GM19193 (cell line): ENCODE measurements around the gene TXNIP.

Source experiments
- POLR2A ChIP-seq: IDR thresholded peaks from 4 replicates; pipeline ENCODE4 v1.6.1; 2011; ENCODE audit not compliant: insufficient read depth, insufficient read length; ENCODE audit errors: extremely low read depth

TXNIP gene

GRCh38 chr1:145993618-145994390, 2.6 kb downstream of the TXNIP start:
- peak; percentile 22 for TF ChIP-seq POLR2A

- no peak for TF ChIP-seq POLR2A
Observed at GRCh38 chr1:145992958-145993617, 3.3 kb downstream of the TXNIP start.

DNA sequence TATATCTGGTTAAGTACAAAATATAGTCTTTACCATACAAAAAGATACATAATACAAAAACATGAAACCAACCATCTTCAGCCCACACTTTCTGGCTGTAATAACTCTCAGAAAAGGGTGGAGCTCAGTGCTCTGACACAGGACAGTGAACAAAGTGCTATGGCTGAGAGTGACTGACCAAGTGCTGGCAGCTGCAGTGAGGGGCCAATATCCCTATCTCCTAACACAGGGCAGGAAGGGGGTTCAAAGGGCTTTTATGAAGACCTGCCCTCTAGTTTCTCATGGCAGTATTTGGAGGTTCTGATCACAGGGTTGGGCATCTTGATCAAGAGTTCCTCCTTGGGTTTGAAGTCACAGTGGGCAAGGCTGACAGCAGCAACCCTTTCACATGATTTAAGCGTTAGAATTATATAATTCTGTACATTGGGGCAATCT, 3.9 kb downstream of the TXNIP start:
- TF ChIP-seq POLR2A: no peak

DNA sequence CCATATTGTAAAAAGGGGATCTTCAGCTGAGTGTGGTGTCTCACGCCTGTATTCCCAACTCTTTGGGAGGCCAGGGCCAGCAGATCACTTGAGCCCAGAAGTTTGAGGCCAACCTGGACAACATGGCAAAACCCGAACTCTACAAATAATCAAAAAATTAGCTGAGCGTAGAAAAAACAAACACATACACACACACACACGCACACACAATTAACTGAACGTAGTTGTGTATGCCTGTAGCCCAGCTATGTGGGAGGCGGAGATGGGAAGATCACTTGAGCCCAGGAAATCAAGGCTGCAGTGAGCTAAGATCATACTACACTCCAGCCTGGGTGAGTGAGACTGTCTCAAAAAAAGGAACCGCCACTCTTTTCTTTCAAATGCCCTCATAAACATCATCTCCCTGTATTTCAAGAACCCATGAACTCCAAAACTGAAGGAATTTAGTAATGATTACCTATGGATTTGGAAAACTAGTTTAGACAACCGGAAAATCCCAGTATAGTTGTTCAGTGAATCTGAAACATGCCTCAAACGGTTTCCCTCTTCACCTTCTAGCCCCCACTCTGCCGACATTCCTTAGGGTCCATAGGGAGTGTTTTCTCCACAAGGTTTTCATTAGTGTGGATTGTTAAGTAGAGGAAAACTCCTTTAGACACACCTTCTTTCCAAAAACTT, 4.5 kb downstream of the TXNIP start:
- TF ChIP-seq POLR2A: peak; percentile 68

DNA sequence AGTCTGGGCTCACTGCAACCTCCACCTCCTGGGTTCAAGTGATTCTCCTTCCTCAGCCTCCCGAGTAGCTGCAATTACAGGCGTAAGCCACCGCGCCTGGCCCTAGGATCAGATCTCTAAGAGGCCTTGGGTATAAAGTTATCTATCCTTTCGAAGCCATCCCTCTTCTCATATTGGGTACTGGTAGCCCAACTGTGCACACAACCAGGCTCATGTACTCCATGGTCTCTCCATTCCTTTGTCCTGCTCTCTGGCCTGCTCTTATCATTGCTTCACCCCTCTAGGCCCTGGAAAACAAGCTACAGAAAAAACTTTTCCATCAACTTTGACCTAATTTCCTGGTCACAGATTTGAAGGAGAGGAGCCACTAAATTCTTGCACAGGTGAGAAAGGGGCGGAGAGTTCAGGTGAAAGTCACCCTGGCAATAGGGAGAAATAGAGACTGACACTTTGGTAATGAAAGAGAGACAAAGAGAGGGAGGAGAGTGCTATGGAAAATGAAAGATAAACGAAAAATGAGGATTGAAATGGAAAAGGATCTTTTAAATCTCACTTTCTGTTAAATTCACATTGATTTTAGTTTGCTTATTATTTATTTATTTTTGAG, 6.0 kb downstream of the TXNIP start:
- TF ChIP-seq POLR2A: no peak

DNA sequence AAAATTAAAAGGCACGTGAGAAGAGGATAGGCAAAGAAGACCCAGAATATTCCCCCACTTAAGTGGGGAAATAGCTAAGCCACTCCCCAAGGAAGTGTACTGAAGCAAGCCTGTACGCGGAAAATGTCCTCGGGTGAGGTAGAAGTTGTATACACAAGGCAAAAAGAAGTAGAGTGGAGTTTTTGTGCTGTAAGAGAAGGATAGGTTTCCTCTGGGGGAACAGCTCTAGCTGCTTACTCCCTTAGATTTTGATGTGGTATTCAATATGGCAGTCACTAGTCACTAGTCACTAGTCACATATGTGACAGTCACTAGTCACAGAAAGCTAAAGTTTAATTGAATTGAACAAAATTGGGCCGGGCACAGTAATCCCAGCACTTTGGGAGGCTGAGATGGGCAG, 7.6 kb downstream of the TXNIP start:
- no peak for TF ChIP-seq POLR2A

- TF ChIP-seq POLR2A: no peak
Observed at GRCh38 chr1:145987926-145988325, 8.5 kb downstream of the TXNIP start.

GRCh38 chr1:145986551-145986950, 9.8 kb downstream of the TXNIP start:
- TF ChIP-seq POLR2A: no peak

GRCh38 chr1:145985502-145986439, 10.6 kb downstream of the TXNIP start:
- TF ChIP-seq POLR2A: no peak

DNA sequence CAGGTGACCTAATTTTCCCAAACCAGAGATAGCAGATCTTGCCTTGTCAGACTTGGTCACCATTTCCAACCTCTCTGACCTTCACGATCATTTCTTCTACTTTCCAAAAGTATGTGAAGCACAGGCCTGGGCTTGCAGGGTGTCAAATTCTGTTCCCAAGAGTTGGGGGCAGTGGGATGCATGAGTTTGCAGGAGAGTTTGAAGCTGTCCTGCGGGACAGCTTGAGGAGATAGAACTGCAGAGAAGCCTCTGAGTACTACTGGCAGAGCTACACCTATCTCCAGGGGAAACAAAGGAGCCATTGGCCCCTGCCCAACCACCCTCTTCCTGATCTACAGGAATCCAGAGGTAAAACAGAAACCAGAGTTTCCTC, 11.3 kb downstream of the TXNIP start:
- no peak for TF ChIP-seq POLR2A

DNA sequence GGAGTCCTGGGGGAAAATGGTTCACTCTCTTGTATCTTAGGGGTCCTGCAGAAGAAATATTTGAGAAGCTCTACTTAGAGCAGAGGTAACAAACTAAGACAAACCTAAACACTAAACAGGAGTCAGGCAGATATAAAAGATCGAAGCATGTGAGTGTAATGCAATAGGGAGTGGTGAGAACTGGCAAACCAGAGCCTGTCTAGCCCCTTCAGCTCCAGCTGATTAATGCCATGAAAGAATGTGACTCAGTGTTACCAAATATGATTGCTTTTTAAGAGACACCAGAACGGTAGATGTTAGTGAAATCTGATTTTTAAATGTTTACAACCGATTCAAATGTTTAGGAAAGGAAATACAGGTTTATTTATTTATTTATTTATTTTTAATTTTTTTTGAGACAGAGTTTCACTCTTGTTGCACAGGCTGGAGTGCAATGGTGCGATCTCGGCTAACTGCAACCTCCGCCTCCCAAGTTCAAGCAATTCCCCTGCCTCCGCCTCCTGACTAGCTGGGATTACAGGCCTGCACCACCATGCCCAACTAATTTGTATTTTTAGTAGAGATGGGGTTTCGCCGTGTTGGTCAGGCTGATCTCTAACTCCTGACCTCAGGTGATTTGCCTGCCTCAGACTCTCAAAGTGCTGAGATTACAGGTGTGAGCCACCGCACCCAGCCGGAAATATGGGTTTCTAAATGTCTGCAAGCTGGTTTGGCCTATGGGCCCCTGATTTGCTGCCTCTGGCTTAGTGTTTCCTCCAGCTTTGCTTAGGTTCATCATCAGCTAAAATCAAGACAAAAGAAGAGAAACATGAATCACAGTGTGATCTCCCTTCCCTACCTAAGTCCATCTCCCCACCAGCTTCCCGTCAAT, 12.2 kb downstream of the TXNIP start:
- TF ChIP-seq POLR2A: no peak

GRCh38 chr1:145983206-145983675, 13.1 kb downstream of the TXNIP start:
- no peak for TF ChIP-seq POLR2A

DNA sequence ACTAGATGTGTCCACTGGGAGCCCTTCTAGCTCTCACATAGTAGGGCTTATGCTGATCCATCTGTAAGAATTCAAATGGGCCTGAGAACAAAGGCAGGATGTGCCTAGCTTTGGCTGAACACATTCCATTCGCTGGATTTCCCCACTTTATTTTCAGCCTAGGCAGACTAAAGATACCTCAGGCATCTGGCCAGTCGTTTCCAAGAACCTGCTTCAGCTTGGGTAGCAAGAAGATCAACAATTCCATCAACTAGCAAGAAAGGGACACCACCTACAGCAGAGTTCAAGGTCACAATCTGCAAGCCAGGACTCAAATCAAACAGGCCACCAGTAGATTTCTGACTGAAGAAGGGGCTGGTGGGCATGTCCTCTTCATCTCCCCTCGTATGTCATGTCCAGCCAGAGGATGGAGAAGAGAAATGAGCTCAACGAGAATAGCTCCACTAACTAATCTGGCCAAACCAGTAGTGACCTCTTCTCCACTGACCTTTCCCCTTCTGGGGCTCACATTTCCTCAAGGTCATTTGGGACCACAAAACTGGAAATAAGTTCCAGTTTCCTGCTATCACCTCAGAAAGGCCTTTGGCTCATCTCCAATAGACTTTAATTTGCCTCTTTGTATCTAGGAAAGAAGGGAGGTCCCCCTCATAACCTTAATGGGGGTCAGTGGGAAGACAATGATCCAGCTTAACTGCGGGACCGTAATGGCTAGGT, 14.2 kb downstream of the TXNIP start:
- no peak for TF ChIP-seq POLR2A
